Activated CD8-positive, alpha-beta T cell treated with anti-CD3 and anti-CD28 coated beads for 36 hours (primary cell): ENCODE results near the gene ZAR1. TPM values are rescaled to one million over a fixed set of nuclear protein-coding genes. Genes with fewer than 3 reads are reported as not detected.

ENCODE experiments used
- ATAC-seq: fragments of 200-7000 bp; cut with Tn5 transposase; one replicate; pipeline ENCODE4 v1.10.0; 2021; ENCODE audit warnings: mild to moderate bottlenecking, moderate library complexity
- CTCF ChIA-PET: fragments of 350-600 bp; sonication (Branson Sonifier 250); formaldehyde crosslinking; loops from one replicate; lab custom pipeline; 2021; ENCODE audit warnings: antibody characterized with exemption; lab: Charles Lee
- POLR2A ChIA-PET: fragments of 350-600 bp; sonication (Branson Sonifier 250); formaldehyde crosslinking; loops from one replicate; lab custom pipeline; 2021; ENCODE audit warnings: antibody characterized with exemption; lab: Charles Lee
- DNase-seq: peaks from one replicate; pipeline ENCODE4 v3.0.0-alpha.2; 2020
- H3K27ac Mint-ChIP-seq: one replicate; pipeline ENCODE4 v1.8.0; 2021; ENCODE audit warnings: mild to moderate bottlenecking, mixed read lengths
- H3K27me3 Mint-ChIP-seq: one replicate; pipeline ENCODE4 v1.8.0; 2021; ENCODE audit warnings: mixed read lengths
- H3K36me3 Mint-ChIP-seq: one replicate; pipeline ENCODE4 v1.8.0; 2021; ENCODE audit warnings: low read depth, mixed read lengths
- H3K4me1 Mint-ChIP-seq: one replicate; pipeline ENCODE4 v1.8.0; 2021; ENCODE audit warnings: low read depth, mixed read lengths
- H3K4me3 Mint-ChIP-seq: one replicate; pipeline ENCODE4 v1.8.0; 2021; ENCODE audit warnings: mild to moderate bottlenecking, moderate library complexity, mixed read lengths
- H3K9me3 Mint-ChIP-seq: one replicate; pipeline ENCODE4 v1.8.0; 2021; ENCODE audit warnings: mixed read lengths
- intact Hi-C: fragments of 100-400 bp; cut with micrococcal nuclease; formaldehyde crosslinking; loops from one replicate; pipeline ENCODE4 v1.10.0; 2022
- total RNA-seq, 2 experiments: library from RNA; stranded (reverse); gene quantifications; one replicate each; pipeline ENCODE4 v1.2.3, GENCODE V29; 2021
- TF ChIP-seq, protein P1 (sequence below): fragments of 200-600 bp; IDR thresholded peaks from one replicate; pipeline ENCODE4 v1.8.0; 2022; ENCODE audit warnings: antibody characterized with exemption, mild to moderate bottlenecking

The ZAR1 gene
- total RNA-seq, 2 experiments from 2014 or later, result not detected

DNA sequence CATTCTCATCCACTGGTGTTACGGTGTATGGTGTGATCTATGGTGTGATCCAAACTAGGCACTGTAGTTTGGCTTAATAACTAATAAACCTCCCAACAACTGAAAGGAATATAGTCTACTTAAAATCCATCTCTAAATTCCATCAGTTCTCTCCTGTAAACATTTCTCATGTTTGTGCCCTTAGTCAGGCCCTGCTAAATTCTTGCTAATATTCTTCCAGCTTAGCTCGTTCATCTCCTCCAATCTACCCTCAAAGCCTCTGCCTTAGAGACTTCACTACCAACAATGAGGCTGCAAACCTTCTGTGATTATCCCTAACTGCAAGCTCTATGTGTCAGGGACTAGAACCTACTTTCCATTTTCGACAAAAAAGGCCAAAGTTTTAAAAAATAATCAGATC, 28.1 kb downstream of the ZAR1 start:
- Mint-ChIP-seq H3K4me3 (no peak overlapping the region), H3K27ac (no peak overlapping the region), H3K27me3 (no peaks in the 10 kb centered on the region), H3K9me3 (no peaks in the 10 kb centered on the region), H3K36me3 (peaks cover 29% of the 10 kb centered on the region), H3K4me1 (no peaks in the 10 kb centered on the region)
- ChIA-PET POLR2A (interaction anchor here (0.6 kb wide), 1 partner anchor 131 kb away, joined by 3 read pairs; no protein-coding TSS in a partner anchor), CTCF (no interaction called here)
- DNase-seq (no peak), ATAC-seq (no peak)
- intact Hi-C loops, result no loop called here
- TF ChIP-seq, protein P1, sequence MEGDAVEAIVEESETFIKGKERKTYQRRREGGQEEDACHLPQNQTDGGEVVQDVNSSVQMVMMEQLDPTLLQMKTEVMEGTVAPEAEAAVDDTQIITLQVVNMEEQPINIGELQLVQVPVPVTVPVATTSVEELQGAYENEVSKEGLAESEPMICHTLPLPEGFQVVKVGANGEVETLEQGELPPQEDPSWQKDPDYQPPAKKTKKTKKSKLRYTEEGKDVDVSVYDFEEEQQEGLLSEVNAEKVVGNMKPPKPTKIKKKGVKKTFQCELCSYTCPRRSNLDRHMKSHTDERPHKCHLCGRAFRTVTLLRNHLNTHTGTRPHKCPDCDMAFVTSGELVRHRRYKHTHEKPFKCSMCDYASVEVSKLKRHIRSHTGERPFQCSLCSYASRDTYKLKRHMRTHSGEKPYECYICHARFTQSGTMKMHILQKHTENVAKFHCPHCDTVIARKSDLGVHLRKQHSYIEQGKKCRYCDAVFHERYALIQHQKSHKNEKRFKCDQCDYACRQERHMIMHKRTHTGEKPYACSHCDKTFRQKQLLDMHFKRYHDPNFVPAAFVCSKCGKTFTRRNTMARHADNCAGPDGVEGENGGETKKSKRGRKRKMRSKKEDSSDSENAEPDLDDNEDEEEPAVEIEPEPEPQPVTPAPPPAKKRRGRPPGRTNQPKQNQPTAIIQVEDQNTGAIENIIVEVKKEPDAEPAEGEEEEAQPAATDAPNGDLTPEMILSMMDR, result no peak

DNA sequence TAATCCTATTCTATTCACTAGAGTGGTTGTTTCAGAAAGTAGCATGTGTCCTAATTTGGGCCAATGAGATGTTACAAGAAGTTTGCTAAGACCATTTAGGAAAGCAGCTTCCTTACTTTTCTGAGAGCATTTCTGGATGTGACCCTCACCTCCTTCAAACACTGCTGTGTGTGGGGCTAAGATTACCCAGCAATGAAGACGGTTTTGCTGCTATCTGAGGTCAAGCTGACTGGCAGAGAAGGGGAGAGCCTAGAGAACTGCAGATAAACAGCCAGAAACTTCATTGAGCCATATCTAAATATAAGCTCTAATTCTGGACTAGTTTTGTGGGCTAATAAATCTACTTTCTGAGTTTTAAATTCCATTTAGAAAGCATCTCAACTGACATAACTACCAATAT, 36.4 kb downstream of the ZAR1 start:
- Mint-ChIP-seq H3K9me3 (no peaks in the 10 kb centered on the region), H3K4me3 (no peak overlapping the region), H3K27ac (no peak overlapping the region), H3K4me1 (peaks cover 2% of the 10 kb centered on the region), H3K36me3 (peaks cover 43% of the 10 kb centered on the region), H3K27me3 (no peaks in the 10 kb centered on the region)
- POLR2A ChIA-PET, result no interaction called here
- CTCF ChIA-PET, result interaction anchor here (1.0 to 1.7 kb wide), 4 partner anchors 10 to 435 kb away, joined by 3 to 5 read pairs (median 4); no protein-coding TSS in a partner anchor
- ATAC-seq (no peak), DNase-seq (no peak)
- TF ChIP-seq, protein P1, result no peak
- intact Hi-C loops, result no loop called here

DNA sequence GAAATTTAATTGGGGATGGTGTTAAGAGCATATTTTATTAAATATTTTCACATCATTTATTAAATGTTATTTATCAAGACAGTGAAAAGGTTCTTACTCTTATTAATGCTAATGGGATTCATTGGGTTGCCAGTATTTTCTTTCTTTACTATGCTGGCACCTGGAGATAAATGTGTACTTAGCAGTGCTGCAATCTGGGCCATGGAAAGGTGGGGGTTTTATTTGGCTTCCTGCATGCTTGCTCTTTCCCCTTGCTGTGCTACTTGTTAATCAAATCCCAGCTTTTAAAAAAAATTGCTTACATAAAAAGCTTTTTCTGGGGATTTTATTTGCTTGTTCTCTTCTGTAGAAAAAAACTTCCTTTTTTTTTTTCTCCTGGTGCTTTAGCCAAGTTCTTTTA, 48.3 kb downstream of the ZAR1 start:
- POLR2A ChIA-PET, result no interaction called here
- TF ChIP-seq, protein P1, result no peak
- H3K27ac Mint-ChIP-seq, result no peak overlapping the region
- H3K4me1 Mint-ChIP-seq, result no peaks in the 10 kb centered on the region
- peaks cover 30% of the 10 kb centered on the region for H3K36me3 Mint-ChIP-seq
- CTCF ChIA-PET, result interaction anchor here (1.0 kb wide), 1 partner anchor 424 kb away, joined by 4 read pairs; no protein-coding TSS in a partner anchor
- H3K27me3 Mint-ChIP-seq, result no peaks in the 10 kb centered on the region
- H3K9me3 Mint-ChIP-seq, result no peaks in the 10 kb centered on the region
- DNase-seq, result no peak
- intact Hi-C loops, result no loop called here
- no peak for ATAC-seq
- H3K4me3 Mint-ChIP-seq, result no peak overlapping the region

DNA sequence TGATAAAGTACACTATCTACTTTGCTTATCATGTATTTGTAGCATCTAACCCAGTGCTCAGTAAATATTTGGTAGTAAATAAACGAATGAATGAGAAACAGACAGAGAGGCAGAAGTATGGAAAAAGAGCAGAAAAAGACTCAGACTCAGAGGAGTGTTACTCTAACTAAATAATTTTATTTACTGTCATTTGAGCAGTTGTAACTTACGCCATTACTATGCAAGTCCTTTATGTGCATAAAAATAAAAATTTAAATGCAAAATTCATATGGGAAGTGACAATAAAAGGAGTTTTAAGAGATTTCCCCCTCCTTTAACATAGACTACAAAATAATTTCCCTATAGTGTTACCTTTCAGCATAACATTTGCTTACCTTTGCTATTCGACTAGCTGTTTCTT, 49.5 kb downstream of the ZAR1 start:
- no peak overlapping the region for H3K27ac Mint-ChIP-seq
- H3K9me3 Mint-ChIP-seq, result no peaks in the 10 kb centered on the region
- ChIA-PET POLR2A (interaction anchor here (0.6 kb wide), 1 partner anchor 22 kb away, joined by 4 read pairs; no protein-coding TSS in a partner anchor), CTCF (no interaction called here)
- DNase-seq (no peak), ATAC-seq (no peak)
- no peak overlapping the region for H3K4me3 Mint-ChIP-seq
- H3K27me3 Mint-ChIP-seq, result no peaks in the 10 kb centered on the region
- no peaks in the 10 kb centered on the region for H3K4me1 Mint-ChIP-seq
- intact Hi-C loops, result no loop called here
- H3K36me3 Mint-ChIP-seq, result peaks cover 30% of the 10 kb centered on the region
- TF ChIP-seq, protein P1, result no peak

DNA sequence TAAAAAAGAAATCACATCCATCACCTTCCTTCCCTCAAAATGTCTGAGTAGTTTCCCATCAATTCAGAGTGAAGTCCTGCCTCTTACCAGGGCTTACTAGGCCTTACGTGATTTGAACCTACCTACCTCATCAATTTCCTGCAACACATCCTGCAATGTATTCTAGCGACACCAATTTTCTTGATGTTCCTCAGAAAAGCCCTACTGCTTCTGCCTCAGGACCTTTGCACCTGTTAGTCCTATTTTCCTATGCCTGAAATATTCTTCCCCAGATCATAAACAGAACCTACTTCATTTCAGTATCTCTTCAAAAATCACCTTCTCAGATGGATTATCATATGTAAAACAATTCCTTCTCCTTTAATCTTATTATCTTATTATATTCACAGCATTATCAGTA, 52.8 kb downstream of the ZAR1 start:
- no peaks in the 10 kb centered on the region for H3K9me3 Mint-ChIP-seq
- ChIA-PET CTCF (no interaction called here), POLR2A (no interaction called here)
- H3K4me3 Mint-ChIP-seq, result no peak overlapping the region
- ATAC-seq (no peak), DNase-seq (no peak)
- no peaks in the 10 kb centered on the region for H3K27me3 Mint-ChIP-seq
- intact Hi-C loops, result no loop called here
- TF ChIP-seq, protein P1, result no peak
- peaks cover 39% of the 10 kb centered on the region for H3K36me3 Mint-ChIP-seq
- H3K4me1 Mint-ChIP-seq, result no peaks in the 10 kb centered on the region
- no peak overlapping the region for H3K27ac Mint-ChIP-seq
